Endothelial cell (in vitro differentiated cells): ENCODE measurements around the gene SYPL1. TPM values are rescaled to one million over a fixed set of nuclear protein-coding genes. Genes with fewer than 3 reads are reported as not detected.

ENCODE experiments used
- DNase-seq: peaks from one replicate; pipeline ENCODE4 v3.0.0; 2021; ENCODE audit warnings: low spot score
- H3K27ac Mint-ChIP-seq: one replicate; pipeline ENCODE4 v1.8.0; 2021; ENCODE audit warnings: mixed read lengths, inconsistent platforms; ENCODE audit not compliant: unreplicated experiment
- H3K27me3 Mint-ChIP-seq: one replicate; pipeline ENCODE4 v1.8.0; 2021; ENCODE audit warnings: mild to moderate bottlenecking, moderate library complexity, mixed read lengths, inconsistent platforms; ENCODE audit not compliant: unreplicated experiment
- H3K36me3 Mint-ChIP-seq: one replicate; pipeline ENCODE4 v1.8.0; 2021; ENCODE audit warnings: mild to moderate bottlenecking, low read depth, mixed read lengths, inconsistent platforms; ENCODE audit not compliant: unreplicated experiment
- H3K4me1 Mint-ChIP-seq: one replicate; pipeline ENCODE4 v1.8.0; 2021; ENCODE audit warnings: mild to moderate bottlenecking, mixed read lengths, inconsistent platforms; ENCODE audit not compliant: unreplicated experiment
- H3K4me3 Mint-ChIP-seq: one replicate; pipeline ENCODE4 v1.8.0; 2021; ENCODE audit warnings: mild to moderate bottlenecking, mixed read lengths, inconsistent platforms; ENCODE audit not compliant: unreplicated experiment
- H3K9me3 Mint-ChIP-seq: one replicate; pipeline ENCODE4 v1.8.0; 2021; ENCODE audit warnings: mixed read lengths, inconsistent platforms; ENCODE audit not compliant: unreplicated experiment
- CTCF ChIP-seq: fragments of 200-600 bp; sonication (generic); IDR thresholded peaks from one replicate; pipeline ENCODE4 v1.5.0; 2021; ENCODE audit warnings: antibody characterized with exemption; ENCODE audit not compliant: unreplicated experiment
- total RNA-seq: library from RNA; stranded (reverse); fragmentation: NEBNext Ultra II Directional; extraction: Animal tissue kit (Norgen Biotek cat#: 25700); gene quantifications from one replicate; pipeline ENCODE4 v1.2.1, GENCODE V29; 2021; ENCODE audit not compliant: unreplicated experiment

Gene SYPL1
- total RNA-seq, 1 donor from 2014 or later = 92.7 TPM

DNA sequence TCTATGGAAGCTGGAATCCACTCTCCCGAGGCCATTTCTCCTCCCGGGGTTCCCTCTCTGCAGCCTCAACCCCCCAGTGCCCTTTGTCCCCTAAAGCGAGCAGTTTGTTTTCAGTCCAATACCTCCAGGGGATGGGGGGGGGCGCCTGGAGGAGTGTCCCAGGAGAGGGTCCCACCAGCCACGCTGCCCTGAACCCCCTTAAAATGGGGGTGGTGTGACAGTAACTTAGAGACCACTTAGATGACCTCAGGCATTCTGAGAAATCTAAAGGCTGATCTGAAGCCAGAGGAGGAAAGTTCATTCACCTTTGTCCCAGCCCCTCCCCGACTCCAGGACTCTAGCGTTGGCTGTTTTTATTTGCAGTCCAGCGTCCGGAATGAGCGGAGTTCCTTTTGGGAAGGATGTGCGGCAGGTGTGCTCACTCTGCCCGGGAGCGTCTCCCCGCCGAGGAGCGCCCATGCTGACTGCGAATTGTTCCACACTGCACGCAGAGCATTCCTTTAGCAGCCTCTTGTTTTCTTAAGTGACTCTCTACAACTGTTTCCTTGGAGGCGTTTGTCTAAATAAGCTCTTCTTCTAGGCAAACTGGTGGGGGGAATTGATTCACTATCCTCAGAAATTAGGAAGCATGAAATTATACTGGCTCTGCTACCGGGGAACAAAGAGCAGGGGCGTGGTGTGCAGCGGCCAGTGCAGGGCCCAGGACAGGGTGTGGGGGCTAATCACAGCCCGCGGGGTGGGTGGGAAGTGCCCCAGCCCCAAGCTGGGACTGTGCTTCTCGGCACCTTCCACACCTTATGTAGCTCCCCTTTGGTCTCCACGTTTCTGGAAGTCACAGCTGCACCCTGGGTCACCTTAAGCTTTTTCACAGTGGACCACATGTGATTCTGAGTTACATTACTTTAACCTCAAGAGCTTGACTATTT, 46.3 kb downstream of the SYPL1 start:
- Mint-ChIP-seq H3K9me3 (no peaks in the 10 kb centered on the region), H3K27ac (no peak overlapping the region)
- DNase-seq = no peak

GRCh38 chr7:106064771-106065574, 47.1 kb downstream of the SYPL1 start:
- Mint-ChIP-seq H3K36me3 (peaks cover 4% of the 10 kb centered on the region), H3K27ac (no peak overlapping the region), H3K27me3 (peaks cover 4% of the 10 kb centered on the region), H3K4me3 (no peak overlapping the region), H3K9me3 (no peaks in the 10 kb centered on the region), H3K4me1 (peaks cover 32% of the 10 kb centered on the region)
- no peak for TF ChIP-seq CTCF
- no peak for DNase-seq

More for the DNA sequence above, 46.3 kb downstream of the SYPL1 start:
- peaks cover 4% of the 10 kb centered on the region for H3K36me3 Mint-ChIP-seq
- H3K4me3 Mint-ChIP-seq = no peak overlapping the region
- peaks cover 4% of the 10 kb centered on the region for H3K27me3 Mint-ChIP-seq
- H3K4me1 Mint-ChIP-seq = peaks cover 36% of the 10 kb centered on the region
- no peak for TF ChIP-seq CTCF

GRCh38 chr7:106064316-106064715, 47.8 kb downstream of the SYPL1 start:
- Mint-ChIP-seq H3K36me3 (peaks cover 4% of the 10 kb centered on the region), H3K9me3 (no peaks in the 10 kb centered on the region), H3K27me3 (peaks cover 5% of the 10 kb centered on the region)

DNA sequence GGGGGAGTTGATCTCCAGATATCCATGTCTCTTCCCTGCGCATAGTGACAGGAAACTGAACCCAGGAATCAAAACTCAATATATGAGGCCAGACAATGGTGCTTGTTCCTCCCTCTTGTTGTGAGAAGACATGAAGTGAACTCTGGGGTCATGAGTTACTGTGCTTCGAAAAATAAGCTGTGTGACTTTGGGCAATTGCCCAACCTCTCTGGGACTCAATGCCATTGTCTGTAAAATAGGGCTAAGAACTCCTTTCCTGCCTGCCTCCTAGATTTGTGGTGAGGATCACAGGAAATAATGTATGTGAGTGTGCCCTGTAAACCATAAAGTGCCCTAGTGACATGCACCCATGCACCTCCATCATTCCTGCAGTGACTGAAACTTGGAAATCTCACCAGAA, 48.4 kb downstream of the SYPL1 start:
- no peak for DNase-seq
- no peak overlapping the region for H3K4me3 Mint-ChIP-seq
- no peak overlapping the region for H3K27ac Mint-ChIP-seq
- TF ChIP-seq CTCF = no peak
- H3K36me3 Mint-ChIP-seq = peaks cover 4% of the 10 kb centered on the region
- peaks cover 5% of the 10 kb centered on the region for H3K27me3 Mint-ChIP-seq
- peaks cover 40% of the 10 kb centered on the region for H3K4me1 Mint-ChIP-seq
- H3K9me3 Mint-ChIP-seq = no peaks in the 10 kb centered on the region

More at GRCh38 chr7:106064316-106064715, 47.8 kb downstream of the SYPL1 start:
- H3K27ac Mint-ChIP-seq = no peak overlapping the region
- H3K4me3 Mint-ChIP-seq = no peak overlapping the region
- TF ChIP-seq CTCF = no peak
- no peak for DNase-seq
- H3K4me1 Mint-ChIP-seq = peaks cover 38% of the 10 kb centered on the region
